OCI-LY3 (cell line): Measurements from ENCODE around the gene SMIM3.

Experiments used
- H2AFZ ChIP-seq: fragments of 200-600, 300-600 bp; shearing (Covaris generic); 2 replicates; pipeline ENCODE4 v1.6.0; 2014; ENCODE audit warnings: antibody characterized with exemption, low read depth, low read length
- H3K27ac ChIP-seq: fragments of 200-600, 300-600 bp; sonication (generic); 2 replicates; pipeline ENCODE4 v1.5.1; 2014; ENCODE audit warnings: mild to moderate bottlenecking, low read length, moderate library complexity, mixed read lengths
- H3K27me3 ChIP-seq: fragments of 200-600, 300-600 bp; sonication (generic); 2 replicates; pipeline ENCODE4 v1.6.1; 2014; ENCODE audit warnings: low read depth, low read length, mixed read lengths
- H3K36me3 ChIP-seq: fragments of 200-600, 300-600 bp; sonication (generic); replicated peaks from 2 replicates; pipeline ENCODE3; 2014; ENCODE audit warnings: low read depth, low read length, mixed read lengths
- H3K4me1 ChIP-seq: fragments of 300-600, 200-600 bp; sonication (generic); 2 replicates; pipeline ENCODE4 v1.6.1; 2014; ENCODE audit warnings: low read length, mixed read lengths
- H3K4me2 ChIP-seq: fragments of 200-600, 300-600 bp; sonication (generic); 2 replicates; pipeline ENCODE4 v1.6.1; 2014; ENCODE audit warnings: low read length, mixed read lengths
- H3K4me3 ChIP-seq: fragments of 300-600, 200-600 bp; sonication (generic); 2 replicates; pipeline ENCODE4 v1.5.1; 2014; ENCODE audit warnings: antibody characterized with exemption, mild to moderate bottlenecking, low read length, moderate library complexity
- H3K79me2 ChIP-seq: fragments of 300-600, 200-600 bp; shearing (Covaris generic); 2 replicates; pipeline ENCODE4 v1.6.1; 2014; ENCODE audit warnings: mild to moderate bottlenecking, low read length, mixed read lengths
- H3K9ac ChIP-seq: fragments of 300-600, 200-600 bp; shearing (Covaris generic); 2 replicates; pipeline ENCODE4 v1.6.0; 2014; ENCODE audit warnings: mild to moderate bottlenecking, low read length, moderate library complexity
- H3K9me3 ChIP-seq: fragments of 200-600, 300-600 bp; shearing (Covaris generic); 2 replicates; pipeline ENCODE4 v1.6.1; 2014; ENCODE audit warnings: low read length, mixed read lengths; ENCODE audit not compliant: insufficient read depth
- H4K20me1 ChIP-seq: fragments of 200-600, 300-600 bp; sonication (generic); 2 replicates; pipeline ENCODE4 v1.6.1; 2016; ENCODE audit warnings: low read length, mixed read lengths; ENCODE audit not compliant: insufficient read depth
- CTCF ChIP-seq: fragments of 200-600, 300-600 bp; sonication (generic); IDR thresholded peaks from 2 replicates; pipeline ENCODE4 v1.5.1; 2014; ENCODE audit warnings: antibody characterized with exemption, low read length, low read depth
- EZH2phosphoT487 ChIP-seq: fragments of 200-600 bp; shearing (Covaris generic); IDR thresholded peaks from 2 replicates; pipeline ENCODE4 v1.6.1; 2018; ENCODE audit warnings: antibody characterized with exemption, mixed run types, low read depth

Gene SMIM3

GRCh38 chr5:150765011-150765798 lies 13.4 kb upstream of the SMIM3 start:
- Histone ChIP-seq H3K4me1 (peaks cover 14% of the 10 kb centered on the region), H3K4me3 (no peak overlapping the region), H3K79me2 (no peaks in the 10 kb centered on the region), H3K36me3 (no peaks in the 10 kb centered on the region), H3K9ac (no peak overlapping the region), H3K27ac (no peak overlapping the region), H3K4me2 (no peak overlapping the region), H3K9me3 (no peaks in the 10 kb centered on the region), H2AFZ (no peak overlapping the region), H4K20me1 (no peaks in the 10 kb centered on the region), H3K27me3 (no peaks in the 10 kb centered on the region)
- TF ChIP-seq CTCF: no peak
- TF ChIP-seq EZH2phosphoT487: no peak

- Histone ChIP-seq H3K79me2 (no peaks in the 10 kb centered on the region), H3K4me1 (peaks cover 14% of the 10 kb centered on the region), H3K9ac (no peak overlapping the region), H4K20me1 (no peaks in the 10 kb centered on the region), H2AFZ (no peak overlapping the region), H3K4me2 (no peak overlapping the region), H3K9me3 (no peaks in the 10 kb centered on the region), H3K27ac (no peak overlapping the region), H3K36me3 (no peaks in the 10 kb centered on the region), H3K27me3 (no peaks in the 10 kb centered on the region), H3K4me3 (no peak overlapping the region)
- TF ChIP-seq EZH2phosphoT487: no peak
- TF ChIP-seq CTCF: no peak
Measured at GRCh38 chr5:150765799-150766169, 12.8 kb upstream of the SMIM3 start.

GRCh38 chr5:150766251-150766650 lies 12.3 kb upstream of the SMIM3 start:
- Histone ChIP-seq H3K36me3 (no peaks in the 10 kb centered on the region), H3K9ac (no peak overlapping the region), H3K27ac (no peak overlapping the region), H3K27me3 (no peaks in the 10 kb centered on the region), H3K4me1 (peaks cover 14% of the 10 kb centered on the region), H3K79me2 (no peaks in the 10 kb centered on the region), H3K4me3 (no peak overlapping the region), H3K9me3 (no peaks in the 10 kb centered on the region), H4K20me1 (no peaks in the 10 kb centered on the region), H3K4me2 (no peak overlapping the region), H2AFZ (no peak overlapping the region)
- TF ChIP-seq CTCF (no peak), EZH2phosphoT487 (no peak)

GRCh38 chr5:150771034-150771795 lies 7.3 kb upstream of the SMIM3 start:
- TF ChIP-seq CTCF (no peak), EZH2phosphoT487 (no peak)
- H2AFZ ChIP-seq: no peak overlapping the region
- H4K20me1 ChIP-seq: no peaks in the 10 kb centered on the region
- H3K9me3 ChIP-seq: no peaks in the 10 kb centered on the region
- no peak overlapping the region for H3K9ac ChIP-seq
- no peaks in the 10 kb centered on the region for H3K4me1 ChIP-seq
- no peak overlapping the region for H3K27ac ChIP-seq
- H3K4me3 ChIP-seq: no peak overlapping the region
- no peak overlapping the region for H3K4me2 ChIP-seq
- H3K36me3 ChIP-seq: no peaks in the 10 kb centered on the region
- no peaks in the 10 kb centered on the region for H3K27me3 ChIP-seq
- no peaks in the 10 kb centered on the region for H3K79me2 ChIP-seq
